Endothelial cell of umbilical vein (primary cell): ENCODE data around the gene EMC7. TPM values are rescaled to one million over a fixed set of nuclear protein-coding genes. Genes with fewer than 3 reads are reported as not detected.

Experiments used
- BruUV-seq: library from RNA; stranded (reverse); fragments of 400-500 nt; replicated peaks from 2 replicates; lab custom pipeline; 2021; lab: Mats Ljungman, UMichigan
- CTCF ChIA-PET: fragments of 300-600, 350-600 bp; sonication (Branson Sonifier 250); formaldehyde crosslinking; loops from one replicate; lab custom pipeline; 2021; ENCODE audit warnings: antibody characterized with exemption, inconsistent platforms; lab: Charles Lee
- POLR2A ChIA-PET: fragments of 300-600, 350-600 bp; sonication (Branson Sonifier 250); formaldehyde crosslinking; loops from one replicate; lab custom pipeline; 2021; ENCODE audit warnings: antibody characterized with exemption, inconsistent platforms; lab: Charles Lee
- DNase-seq: peaks from one replicate; pipeline ENCODE4 v3.0.0-alpha.2; 2011; ENCODE audit warnings: low read depth, low spot score
- FAIRE-seq: peaks from 2 replicates; lab custom pipeline; 2011; peaks lifted over from hg19 to GRCh38; lab: Jason Lieb, UNC
- H2AFZ ChIP-seq: 2 replicates; pipeline ENCODE4 v1.6.0; 2012; ENCODE audit warnings: low read depth, low read length, control low read depth, inconsistent platforms
- H3K27ac ChIP-seq: 2 replicates; pipeline ENCODE4 v1.5.1; 2011; ENCODE audit warnings: low read depth, mild to moderate bottlenecking, control low read depth, low read length, moderate library complexity; ENCODE audit not compliant: insufficient read depth
- H3K27me3 ChIP-seq, 2 experiments: 2 replicates each; pipeline versions ENCODE4 v1.6.0 to v1.6.1; 2011; ENCODE audit warnings: low read length in 2 of 2, mixed read lengths in 1 of 2; ENCODE audit not compliant: control insufficient read depth in 2 of 2, insufficient read depth in 2 of 2
- H3K36me3 ChIP-seq, 2 experiments: 2 replicates in 1 of 2; 3 replicates in 1 of 2; pipeline ENCODE4 v1.5.1; 2011; ENCODE audit warnings: low read length in 2 of 2, mild to moderate bottlenecking in 1 of 2, moderate library complexity in 1 of 2; ENCODE audit not compliant: control insufficient read depth in 2 of 2, insufficient read depth in 2 of 2; ENCODE audit errors: extremely low read depth in 1 of 2
- H3K4me1 ChIP-seq: 3 replicates; pipeline ENCODE4 v1.5.1; 2011; ENCODE audit warnings: mild to moderate bottlenecking, low read length; ENCODE audit not compliant: control insufficient read depth, insufficient read depth; ENCODE audit errors: extremely low read depth
- H3K4me2 ChIP-seq: 2 replicates; pipeline ENCODE4 v1.6.1; 2011; ENCODE audit warnings: low read length, control low read depth, mixed read lengths; ENCODE audit not compliant: insufficient read depth
- H3K4me3 ChIP-seq, 3 experiments: fragments of 200-600 bp in 1 of 3; sonication (generic), shearing (Covaris generic) in 1 of 3; replicated peaks in 1 of 3; 2 replicates each; pipeline ENCODE4 v1.5.1; 2011 to 2016; ENCODE audit warnings: control low read depth in 3 of 3, low read length in 3 of 3, mild to moderate bottlenecking in 2 of 3, inconsistent platforms in 1 of 3, low read depth in 1 of 3, moderate library complexity in 1 of 3; ENCODE audit not compliant: insufficient read depth in 1 of 3
- H3K79me2 ChIP-seq: 2 replicates; pipeline ENCODE4 v1.6.0; 2012; ENCODE audit warnings: low read length, inconsistent platforms; ENCODE audit not compliant: control insufficient read depth, insufficient read depth
- H3K9ac ChIP-seq: replicated peaks from 2 replicates; pipeline ENCODE3; 2011; ENCODE audit warnings: low read length, control low read depth; ENCODE audit not compliant: insufficient read depth; ENCODE audit errors: extremely low read depth
- H3K9me1 ChIP-seq: replicated peaks from 3 replicates; pipeline ENCODE4 v1.6.0; 2011; ENCODE audit warnings: mild to moderate bottlenecking, low read length; ENCODE audit not compliant: control insufficient read depth, insufficient read depth; ENCODE audit errors: extremely low read depth
- H3K9me3 ChIP-seq: replicated peaks from 2 replicates; pipeline ENCODE4 v1.5.1; 2012; ENCODE audit warnings: low read length, inconsistent platforms; ENCODE audit not compliant: control insufficient read depth, insufficient read depth
- H4K20me1 ChIP-seq: replicated peaks from 2 replicates; pipeline ENCODE3; 2011; ENCODE audit warnings: mild to moderate bottlenecking, low read length; ENCODE audit not compliant: control insufficient read depth, insufficient read depth; ENCODE audit errors: extremely low read depth
- CTCF ChIP-seq, 2 donors: IDR thresholded peaks; 1 replicate in 1 of 2; 2 replicates in 1 of 2; pipeline ENCODE4 v1.5.1; 2011; ENCODE audit warnings: low read length in 2 of 2, mild to moderate bottlenecking in 2 of 2, moderate library complexity in 2 of 2, control low read depth in 1 of 2, inconsistent platforms in 1 of 2, low read depth in 1 of 2; ENCODE audit not compliant: insufficient read depth in 1 of 2; ENCODE audit errors: extremely low read depth in 1 of 2
- EZH2 ChIP-seq: IDR thresholded peaks from 2 replicates; pipeline ENCODE4 v1.6.1; 2012; ENCODE audit warnings: borderline replicate concordance, low read depth, mild to moderate bottlenecking, moderate library complexity, low read length, inconsistent platforms; ENCODE audit not compliant: severe bottlenecking
- FOS ChIP-seq: IDR thresholded peaks from 2 replicates; pipeline ENCODE4 v1.6.1; 2011; ENCODE audit warnings: mild to moderate bottlenecking, low read length, moderate library complexity, borderline replicate concordance; ENCODE audit not compliant: insufficient read depth
- GATA2 ChIP-seq: IDR thresholded peaks from 2 replicates; pipeline ENCODE4 v1.7.0; 2011; ENCODE audit warnings: low read depth, mild to moderate bottlenecking, moderate library complexity, mixed read lengths, low read length; ENCODE audit not compliant: insufficient read length, insufficient read depth
- JUN ChIP-seq: IDR thresholded peaks from 2 replicates; pipeline ENCODE4 v1.6.1; 2011; ENCODE audit warnings: borderline replicate concordance, low read depth; ENCODE audit not compliant: insufficient read length, insufficient read depth
- MAX ChIP-seq: IDR thresholded peaks from 2 replicates; pipeline ENCODE4 v1.6.1; 2011; ENCODE audit not compliant: insufficient read depth, insufficient read length
- MYC ChIP-seq: IDR thresholded peaks from one replicate; pipeline ENCODE4 v1.6.1; 2011; ENCODE audit warnings: mild to moderate bottlenecking, low read depth, low read length
- POLR2A ChIP-seq: IDR thresholded peaks from 2 replicates; pipeline ENCODE4 v1.6.1; 2012; ENCODE audit warnings: low read depth, mild to moderate bottlenecking, control low read depth, low read length
- POLR2AphosphoS5 ChIP-seq: IDR thresholded peaks from 2 replicates; pipeline ENCODE4 v1.6.1; 2012; ENCODE audit warnings: low read depth, mild to moderate bottlenecking, control low read depth, low read length, moderate library complexity; ENCODE audit not compliant: insufficient read depth
- dilution Hi-C: fragments of 300-500 bp; cut with MboI; formaldehyde crosslinking; loops from one replicate; pipeline ENCODE4 v1.15.0; 2019; ENCODE audit warnings: low sequenced_read_pairs; ENCODE audit not compliant: extremely low pct_ligation_motif_present
- intact Hi-C: fragments of 100-400 bp; cut with micrococcal nuclease; formaldehyde crosslinking; loops from one replicate; pipeline ENCODE4 v1.10.0; 2022
- polyA plus RNA-seq, 4 experiments: library from polyadenylated mRNA; depleted of rRNA in 3 of 4; stranded (reverse) in 3 of 4; unstranded in 1 of 4; fragments of >200 nt; gene quantifications; 2 replicates each; pipeline versions ENCODE4 v1.2.1 to v1.2.3, GENCODE V29; 2011 to 2012; ENCODE audit warnings: missing spikeins in 1 of 4
- total RNA-seq: library from RNA; stranded (reverse); gene quantifications from 2 replicates; pipeline ENCODE4 v1.2.3, GENCODE V29; 2021

The EMC7 gene
- total and polyA plus RNA-seq, 2 donors (not counting 3 experiments of a cell fraction or from before 2014, with no cell fraction given): 57.0 to 70.6 TPM

- Histone ChIP-seq H3K4me2 (no peak overlapping the region), H3K4me3 (no peak overlapping the region), H3K36me3 (no peaks in the 10 kb centered on the region), H3K9me3 (no peaks in the 10 kb centered on the region), H3K27me3 (peaks cover 0 to 1% of the 10 kb centered on the region in 2 experiments), H3K79me2 (no peaks in the 10 kb centered on the region), H3K4me1 (no peaks in the 10 kb centered on the region), H3K9ac (no peak overlapping the region), H4K20me1 (no peaks in the 10 kb centered on the region), H3K9me1 (no peaks in the 10 kb centered on the region), H2AFZ (no peak overlapping the region), H3K27ac (no peak overlapping the region)
- dilution Hi-C loops: no loop called here
- no TSS peak for BruUV-seq
- DNase-seq: no peak
- CTCF ChIA-PET: no interaction called here
- POLR2A ChIA-PET: no interaction called here
- no peak for FAIRE-seq
- intact Hi-C loops: no loop called here
- TF ChIP-seq MAX (no peak), JUN (no peak), MYC (no peak), FOS (no peak), EZH2 (no peak), POLR2A (no peak), GATA2 (no peak), CTCF (IDR thresholded peaks at IDR 0.05; ENCODE audit: extremely low read depth in 1 of 2, insufficient read depth in 1 of 2, low read depth in 1 of 2, low read length in 2 of 2) (no peak), POLR2AphosphoS5 (no peak)
Measured at GRCh38 chr15:34047893-34048775, 53.5 kb downstream of the EMC7 start.
